Smooth muscle cell (in vitro differentiated cells): ENCODE data around the gene ADM5. TPM values are rescaled to one million over a fixed set of nuclear protein-coding genes. Genes with fewer than 3 reads are reported as not detected.

ENCODE experiments used
- DNase-seq: peaks from one replicate; lab custom pipeline; 2025; ENCODE audit not compliant: unreplicated experiment; lab: John Stamatoyannopoulos, UW
- H2AFZ ChIP-seq: fragments of 200-600 bp; sonication (generic); 2 replicates; pipeline ENCODE4 v1.6.0; 2016; ENCODE audit warnings: antibody characterized with exemption, low read depth, mild to moderate bottlenecking
- H3F3A ChIP-seq: fragments of 200-600 bp; sonication (generic); 2 replicates; pipeline ENCODE4 v1.6.0; 2017; ENCODE audit warnings: antibody characterized with exemption, low read depth
- H3K27ac ChIP-seq: fragments of 200-600 bp; sonication (generic); 2 replicates; pipeline ENCODE4 v1.5.1; 2016; ENCODE audit warnings: low read depth, mild to moderate bottlenecking
- H3K27me3 ChIP-seq: fragments of 200-600 bp; sonication (generic); 2 replicates; pipeline ENCODE4 v1.6.1; 2016; ENCODE audit warnings: low read depth, mild to moderate bottlenecking
- H3K36me3 ChIP-seq: fragments of 200-600 bp; sonication (generic); 2 replicates; pipeline ENCODE4 v1.5.1; 2016; ENCODE audit warnings: low read depth
- H3K4me1 ChIP-seq: fragments of 200-600 bp; sonication (generic); 2 replicates; pipeline ENCODE4 v1.5.1; 2016; ENCODE audit warnings: low read depth
- H3K4me2 ChIP-seq: fragments of 200-600 bp; sonication (generic); 2 replicates; pipeline ENCODE4 v1.6.0; 2016; ENCODE audit warnings: mild to moderate bottlenecking
- H3K4me3 ChIP-seq: fragments of 200-600 bp; sonication (generic); 2 replicates; pipeline ENCODE4 v1.5.1; 2016; ENCODE audit warnings: mild to moderate bottlenecking
- H3K79me2 ChIP-seq: fragments of 200-600 bp; sonication (generic); 2 replicates; pipeline ENCODE4 v1.6.0; 2016; ENCODE audit warnings: low read depth, mild to moderate bottlenecking
- H3K9ac ChIP-seq: fragments of 200-600 bp; sonication (generic); 2 replicates; pipeline ENCODE4 v1.6.0; 2016; ENCODE audit warnings: low read depth
- H3K9me3 ChIP-seq: fragments of 200-600 bp; sonication (generic); replicated peaks from 2 replicates; pipeline ENCODE4 v1.5.1; 2016; ENCODE audit warnings: low read depth
- H4K20me1 ChIP-seq: fragments of 200-600 bp; sonication (generic); 2 replicates; pipeline ENCODE4 v1.6.0; 2016; ENCODE audit warnings: low read depth
- WGBS: methylation state at CpG from one replicate; pipeline ENCODE4 v1.1.7; 2016; ENCODE audit warnings: low lambda C conversion rate; 5-methylcytosine and 5-hydroxymethylcytosine counted together
- polyA plus RNA-seq: library from polyadenylated mRNA; unstranded; fragments of >200 nt; fragmentation: Nextera tagmentation; extraction: Ambion mirVana; gene quantifications from 2 replicates; pipeline ENCODE4 v1.2.1, GENCODE V29; 2016
- total RNA-seq: library from RNA; depleted of rRNA; stranded (reverse); fragments of >200 nt; gene quantifications from 2 replicates; pipeline ENCODE4 v1.2.3, GENCODE V29; 2014
- TF ChIP-seq, protein P1 (sequence below): fragments of 200-600 bp; sonication (generic); IDR thresholded peaks from 2 replicates; pipeline ENCODE4 v1.5.1; 2017; ENCODE audit warnings: borderline replicate concordance, mild to moderate bottlenecking, antibody characterized with exemption; ENCODE audit not compliant: insufficient read depth, poor library complexity, severe bottlenecking

ADM5 gene
- total and polyA plus RNA-seq, 2 experiments from 2014 or later, result 1.7 to 3.6 TPM

DNA sequence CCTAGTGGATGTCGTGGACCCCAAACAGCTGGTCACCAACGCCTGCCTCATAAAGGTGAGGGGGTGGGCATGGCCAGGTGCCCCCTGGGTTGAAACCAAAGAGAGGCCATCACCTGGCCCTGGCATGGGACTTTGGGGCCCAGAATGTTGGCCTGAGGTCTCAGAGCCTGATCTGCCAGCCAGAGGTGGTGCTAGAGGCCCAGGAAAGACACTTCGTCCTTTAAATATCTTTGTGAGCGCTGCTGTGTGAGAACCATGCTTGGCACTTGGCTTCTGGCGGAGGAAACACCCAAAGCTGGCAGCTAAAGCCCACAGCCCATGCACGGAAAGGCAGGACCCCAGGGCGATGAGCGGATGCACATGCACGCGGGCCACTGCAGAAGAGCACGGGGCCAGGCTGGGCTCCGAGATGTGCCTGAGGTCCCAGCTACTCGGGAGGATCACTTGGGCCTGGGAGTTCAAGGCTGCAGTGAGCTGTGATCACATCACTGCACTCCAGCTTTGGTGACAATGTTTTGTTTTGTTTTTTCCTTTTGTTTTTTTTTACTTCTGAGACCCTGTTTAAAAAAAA lies 4.3 kb upstream of the ADM5 start:
- Histone ChIP-seq H3K36me3 (no peaks in the 10 kb centered on the region), H2AFZ (no peak overlapping the region), H3K4me3 (no peak overlapping the region), H3K27me3 (no peaks in the 10 kb centered on the region), H4K20me1 (peaks cover 55% of the 10 kb centered on the region), H3K9me3 (no peaks in the 10 kb centered on the region), H3K4me1 (peaks cover 5% of the 10 kb centered on the region), H3K27ac (no peak overlapping the region), H3F3A (no peaks in the 10 kb centered on the region), H3K9ac (no peak overlapping the region), H3K79me2 (peaks cover 25% of the 10 kb centered on the region), H3K4me2 (no peak overlapping the region)
- DNase-seq, result no peak
- TF ChIP-seq, protein P1, sequence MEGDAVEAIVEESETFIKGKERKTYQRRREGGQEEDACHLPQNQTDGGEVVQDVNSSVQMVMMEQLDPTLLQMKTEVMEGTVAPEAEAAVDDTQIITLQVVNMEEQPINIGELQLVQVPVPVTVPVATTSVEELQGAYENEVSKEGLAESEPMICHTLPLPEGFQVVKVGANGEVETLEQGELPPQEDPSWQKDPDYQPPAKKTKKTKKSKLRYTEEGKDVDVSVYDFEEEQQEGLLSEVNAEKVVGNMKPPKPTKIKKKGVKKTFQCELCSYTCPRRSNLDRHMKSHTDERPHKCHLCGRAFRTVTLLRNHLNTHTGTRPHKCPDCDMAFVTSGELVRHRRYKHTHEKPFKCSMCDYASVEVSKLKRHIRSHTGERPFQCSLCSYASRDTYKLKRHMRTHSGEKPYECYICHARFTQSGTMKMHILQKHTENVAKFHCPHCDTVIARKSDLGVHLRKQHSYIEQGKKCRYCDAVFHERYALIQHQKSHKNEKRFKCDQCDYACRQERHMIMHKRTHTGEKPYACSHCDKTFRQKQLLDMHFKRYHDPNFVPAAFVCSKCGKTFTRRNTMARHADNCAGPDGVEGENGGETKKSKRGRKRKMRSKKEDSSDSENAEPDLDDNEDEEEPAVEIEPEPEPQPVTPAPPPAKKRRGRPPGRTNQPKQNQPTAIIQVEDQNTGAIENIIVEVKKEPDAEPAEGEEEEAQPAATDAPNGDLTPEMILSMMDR, result no peak
- 94% methylated on average over 13 of the region's 13 CpGs for WGBS

DNA sequence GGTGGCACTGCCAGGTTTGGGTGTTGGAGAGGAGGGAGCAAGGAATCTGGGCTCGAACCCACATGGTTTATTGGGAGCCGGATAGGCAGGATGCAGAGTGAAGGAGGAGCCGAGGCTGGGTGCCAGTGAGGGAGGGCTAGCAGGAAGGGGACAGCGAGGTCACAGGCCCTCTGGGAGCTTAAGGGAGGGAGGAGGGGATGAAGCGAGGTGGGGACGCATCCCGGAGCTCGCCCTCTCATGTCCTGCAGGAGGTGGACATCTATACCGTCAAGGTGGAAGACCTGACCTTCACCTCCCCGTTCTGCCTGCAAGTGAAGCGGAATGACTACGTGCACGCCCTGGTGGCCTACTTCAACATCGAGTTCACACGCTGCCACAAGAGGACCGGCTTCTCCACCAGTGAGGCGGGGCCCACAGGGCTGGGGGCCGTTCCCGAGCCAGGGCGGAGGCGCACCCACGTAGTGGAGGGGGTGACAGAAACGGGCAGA lies 3.5 kb upstream of the ADM5 start:
- Histone ChIP-seq H3K4me2 (no peak overlapping the region), H3K9ac (no peak overlapping the region), H4K20me1 (peaks cover 48% of the 10 kb centered on the region), H2AFZ (no peak overlapping the region), H3K36me3 (no peaks in the 10 kb centered on the region), H3K9me3 (no peaks in the 10 kb centered on the region), H3K27ac (no peak overlapping the region), H3K4me3 (no peak overlapping the region), H3K4me1 (no peaks in the 10 kb centered on the region), H3K79me2 (peaks cover 17% of the 10 kb centered on the region), H3F3A (no peaks in the 10 kb centered on the region), H3K27me3 (no peaks in the 10 kb centered on the region)
- no peak for DNase-seq
- 98% methylated on average over 23 of the region's 23 CpGs for WGBS
- TF ChIP-seq, protein P1, result no peak

DNA sequence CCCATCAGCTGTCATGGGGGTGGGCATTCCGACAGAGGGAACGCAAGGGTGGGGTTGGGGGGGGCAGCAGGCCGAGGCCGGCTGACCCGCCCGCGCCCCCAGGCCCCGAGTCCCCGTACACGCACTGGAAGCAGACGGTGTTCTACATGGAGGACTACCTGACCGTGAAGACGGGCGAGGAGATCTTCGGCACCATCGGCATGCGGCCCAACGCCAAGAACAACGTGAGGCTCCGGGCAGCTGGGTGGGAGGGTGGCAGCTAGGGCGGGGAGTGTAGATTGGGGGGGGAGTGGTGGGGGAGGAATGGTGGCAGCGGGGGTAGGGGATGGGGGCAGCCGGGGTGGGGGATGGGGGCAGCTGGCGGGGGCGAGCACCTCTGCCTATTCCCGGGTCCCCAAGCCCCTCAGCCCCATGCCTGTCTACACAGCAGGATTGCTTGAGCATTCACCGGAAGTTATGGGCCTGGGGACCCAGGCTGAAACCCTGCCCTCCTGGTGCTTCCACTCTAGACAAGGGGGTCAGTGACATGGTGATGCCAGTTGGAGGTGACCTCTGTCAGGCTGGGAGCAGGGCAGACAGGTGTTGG lies 2.8 kb upstream of the ADM5 start:
- H3F3A ChIP-seq, result no peaks in the 10 kb centered on the region
- no peak overlapping the region for H3K4me2 ChIP-seq
- TF ChIP-seq, protein P1, result no peak
- no peaks in the 10 kb centered on the region for H3K4me1 ChIP-seq
- H3K27me3 ChIP-seq, result no peaks in the 10 kb centered on the region
- H3K27ac ChIP-seq, result no peak overlapping the region
- no peaks in the 10 kb centered on the region for H3K36me3 ChIP-seq
- H3K9me3 ChIP-seq, result no peaks in the 10 kb centered on the region
- WGBS, result 93% methylated on average over 3 of the region's 27 CpGs
- H3K79me2 ChIP-seq, result peaks cover 10% of the 10 kb centered on the region
- DNase-seq, result no peak
- H2AFZ ChIP-seq, result no peak overlapping the region
- no peak overlapping the region for H3K4me3 ChIP-seq
- no peak overlapping the region for H3K9ac ChIP-seq
- peaks cover 41% of the 10 kb centered on the region for H4K20me1 ChIP-seq

DNA sequence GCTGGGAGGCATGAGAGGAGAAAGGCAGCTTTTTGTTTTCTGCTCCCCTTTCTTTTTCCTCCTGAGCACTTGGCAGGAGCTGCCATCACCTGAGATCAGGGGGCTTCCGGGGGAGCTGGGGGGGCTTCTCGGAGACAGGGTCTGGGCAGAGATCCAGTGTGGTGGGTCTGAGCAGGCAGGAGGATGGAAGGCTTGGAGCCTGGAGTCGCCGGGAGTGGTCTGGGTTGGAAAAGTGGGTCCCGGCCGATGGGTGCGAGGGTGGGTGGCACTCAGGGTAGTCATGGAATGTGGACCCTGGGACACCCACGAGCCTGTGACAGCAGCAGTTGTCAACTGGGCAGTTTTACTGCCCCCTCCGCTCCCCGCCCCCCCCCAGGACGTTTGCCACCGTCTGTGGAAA lies 2.2 kb upstream of the ADM5 start:
- Histone ChIP-seq H3K4me1 (no peaks in the 10 kb centered on the region), H3K27me3 (no peaks in the 10 kb centered on the region), H3K9ac (no peak overlapping the region), H3K27ac (no peak overlapping the region), H3K4me3 (no peak overlapping the region), H3K36me3 (no peaks in the 10 kb centered on the region), H3K9me3 (no peaks in the 10 kb centered on the region), H3K79me2 (peaks cover 6% of the 10 kb centered on the region), H2AFZ (no peak overlapping the region), H4K20me1 (peaks cover 36% of the 10 kb centered on the region), H3K4me2 (no peak overlapping the region), H3F3A (no peaks in the 10 kb centered on the region)
- DNase-seq, result no peak
- TF ChIP-seq, protein P1, result no peak
- 91% methylated on average over 12 of the region's 12 CpGs for WGBS
